Superior temporal gyrus (tissue), 1 donor: Measurements from ENCODE around the gene COMP.

Source experiments
- DNase-seq: peaks from one replicate; pipeline ENCODE4 v3.0.0-alpha.2; 2016; ENCODE audit errors: extremely low spot score

Gene COMP

DNA sequence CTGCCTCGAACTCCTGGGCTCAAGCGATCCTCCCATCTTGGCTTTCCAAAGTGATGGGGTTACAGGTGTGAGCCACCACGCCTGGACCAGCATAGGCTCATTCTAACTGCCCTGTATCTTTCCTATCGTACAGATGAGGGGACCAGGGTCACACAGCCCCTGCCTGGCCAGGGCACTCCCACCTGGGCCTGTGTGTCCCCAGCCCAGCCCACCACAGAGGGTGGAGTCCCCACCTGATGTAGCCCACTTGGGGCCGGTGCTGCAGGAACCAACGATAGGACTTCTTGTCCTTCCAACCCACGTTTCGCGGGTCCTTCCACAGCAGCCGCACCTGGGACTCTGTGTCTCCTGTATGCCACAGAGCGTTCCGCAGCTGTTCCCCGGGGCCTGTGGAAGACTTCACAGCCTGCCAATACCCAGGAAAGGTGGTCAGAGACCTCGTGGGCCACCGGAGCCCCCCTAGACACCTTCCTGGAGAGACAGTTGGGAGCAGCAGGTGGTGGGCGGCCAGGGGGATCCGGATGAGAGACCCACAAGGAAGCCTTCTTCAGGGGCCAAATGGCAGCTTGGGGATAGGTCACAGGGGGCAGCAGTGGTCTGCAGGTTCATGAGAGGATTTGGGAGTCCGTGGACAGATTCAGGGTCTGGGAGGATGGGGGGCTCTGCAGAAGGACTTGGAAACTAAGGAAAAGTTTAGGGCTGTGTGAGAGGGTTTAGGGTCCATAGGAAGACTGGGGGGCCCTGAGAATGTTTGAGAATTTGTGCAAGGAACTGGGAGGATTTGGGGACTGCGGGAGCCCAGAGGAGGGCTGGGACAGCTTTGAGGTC lies 6.9 kb downstream of the COMP start:
- no peak for DNase-seq

DNA sequence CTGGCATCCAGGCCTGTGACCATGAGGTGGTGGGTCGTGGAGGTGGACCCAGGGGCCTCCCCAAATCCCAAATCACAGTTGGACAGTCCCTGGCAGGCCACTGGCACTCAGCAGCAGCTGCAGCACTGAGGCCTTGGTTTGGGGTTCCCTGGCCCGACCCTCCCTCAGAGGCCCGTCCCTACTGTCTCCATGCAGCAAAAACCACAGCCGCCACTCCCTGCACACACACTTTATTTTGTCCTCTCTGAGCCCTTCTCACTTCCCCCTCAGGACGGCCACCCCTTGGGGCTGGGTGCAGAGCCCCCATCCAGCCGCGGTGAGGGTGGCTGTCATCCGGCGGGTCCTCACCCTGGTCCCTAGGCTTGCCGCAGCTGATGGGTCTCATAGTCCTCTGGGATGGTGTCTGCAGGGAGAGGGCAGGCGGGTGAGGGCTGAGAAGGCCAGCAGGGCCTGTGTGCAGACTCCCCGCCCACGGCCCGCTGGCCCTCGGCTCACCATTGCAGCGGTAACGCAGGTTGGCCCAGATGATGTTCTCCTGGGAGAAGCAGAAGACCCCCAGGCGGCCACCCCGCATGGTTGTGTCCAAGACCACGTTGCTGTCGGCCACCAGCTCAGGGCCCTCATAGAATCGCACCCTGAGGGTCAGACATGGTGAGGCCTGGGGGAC lies 8.4 kb downstream of the COMP start:
- no peak for DNase-seq

DNA sequence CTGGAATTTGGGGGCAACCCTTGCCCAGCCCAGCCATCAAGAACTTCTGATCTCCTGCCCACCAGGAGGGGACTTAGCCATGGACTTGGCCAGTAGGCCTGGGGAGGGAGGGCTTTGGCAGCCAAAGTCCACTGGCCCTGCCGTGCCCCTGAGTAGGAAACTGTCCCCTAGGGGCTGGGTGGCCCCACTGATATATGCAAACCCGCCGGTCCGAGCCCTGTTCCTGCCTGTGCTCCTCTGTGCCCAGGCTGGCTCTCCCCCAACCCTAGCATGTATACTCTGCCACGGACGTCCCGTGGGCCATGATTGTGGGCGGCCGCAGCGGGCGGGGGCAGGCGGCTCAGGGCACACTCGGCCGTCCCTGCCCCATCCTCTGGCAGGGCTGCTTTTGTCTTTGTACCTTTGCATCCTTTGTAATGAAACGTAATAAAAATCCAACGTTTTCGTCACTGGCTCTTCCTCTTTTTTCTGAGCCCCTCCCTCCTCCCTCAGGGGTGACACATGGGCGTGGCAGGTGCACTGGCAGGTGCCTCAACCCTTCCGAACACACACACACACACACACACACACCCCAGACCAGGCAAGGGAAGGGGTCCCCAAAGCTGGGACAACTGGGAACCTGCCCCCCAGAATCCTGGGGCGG lies 9.1 kb downstream of the COMP start:
- DNase-seq: no peak

DNA sequence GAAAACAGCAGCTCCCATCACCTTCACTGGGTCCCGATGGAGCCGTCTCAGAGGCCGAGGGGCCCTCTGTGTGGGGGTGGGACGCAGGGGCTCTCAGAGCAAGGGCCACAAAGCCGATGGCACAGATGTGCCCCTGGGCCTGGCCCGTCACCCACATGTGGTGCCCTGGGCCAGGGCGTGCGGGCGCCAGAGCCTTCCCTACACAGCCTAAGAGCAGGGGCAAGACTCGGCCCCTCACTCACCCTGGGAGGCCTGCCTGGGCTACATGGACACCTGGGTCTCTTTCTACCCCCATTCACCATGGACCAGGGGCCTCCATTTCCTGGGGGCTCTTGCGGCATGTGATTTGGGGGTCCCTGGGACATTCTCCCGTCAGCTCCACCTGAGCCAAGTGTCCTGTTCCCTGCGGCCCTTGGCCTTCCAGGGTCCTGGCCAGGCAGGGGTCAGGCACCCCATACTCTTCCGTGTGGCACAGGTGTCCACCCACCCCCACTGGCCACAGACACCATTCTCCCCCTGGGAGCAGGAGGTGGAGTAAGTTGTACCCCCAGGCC lies 10.0 kb downstream of the COMP start:
- DNase-seq: no peak

DNA sequence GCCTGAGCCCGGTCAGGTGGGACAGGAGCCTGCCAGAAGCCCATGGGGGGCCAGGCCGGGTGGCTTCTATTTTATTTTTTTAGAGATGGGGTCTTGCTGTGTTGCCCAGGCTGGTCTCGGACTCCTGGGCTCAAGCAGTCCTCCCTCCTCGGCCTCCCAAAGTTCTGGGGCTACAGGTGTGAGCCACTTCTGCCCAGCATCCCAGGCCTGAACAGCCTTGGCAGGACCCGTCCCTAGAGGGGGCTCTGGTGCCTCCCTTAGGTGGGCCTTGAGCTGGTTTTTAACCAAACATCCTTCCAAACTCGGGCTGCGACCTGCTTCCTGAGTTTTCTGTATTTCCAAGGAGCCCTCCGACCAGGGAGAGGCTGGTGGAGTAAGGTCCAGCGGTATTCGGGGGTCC lies 10.5 kb downstream of the COMP start:
- DNase-seq: no peak

DNA sequence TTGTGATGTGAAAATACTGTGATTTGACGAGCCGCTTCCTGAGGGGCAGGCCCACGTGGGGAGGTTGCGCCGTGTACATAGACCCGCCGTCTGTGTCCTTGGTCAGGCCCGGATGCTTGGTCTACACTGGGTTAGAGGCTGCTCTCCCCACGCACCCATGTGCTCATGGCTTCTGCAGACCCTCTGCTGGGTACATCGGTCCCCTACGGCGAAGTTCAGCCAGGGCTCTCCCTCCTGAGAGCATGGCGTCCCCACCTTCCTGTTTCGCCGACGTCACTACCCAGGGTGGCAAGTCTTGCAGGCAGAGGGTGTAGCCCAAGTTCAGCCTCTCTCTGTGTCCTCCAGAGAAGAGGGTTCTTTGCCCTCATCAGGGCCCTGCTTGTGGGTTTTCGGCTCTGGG lies 11.0 kb downstream of the COMP start:
- no peak for DNase-seq

DNA sequence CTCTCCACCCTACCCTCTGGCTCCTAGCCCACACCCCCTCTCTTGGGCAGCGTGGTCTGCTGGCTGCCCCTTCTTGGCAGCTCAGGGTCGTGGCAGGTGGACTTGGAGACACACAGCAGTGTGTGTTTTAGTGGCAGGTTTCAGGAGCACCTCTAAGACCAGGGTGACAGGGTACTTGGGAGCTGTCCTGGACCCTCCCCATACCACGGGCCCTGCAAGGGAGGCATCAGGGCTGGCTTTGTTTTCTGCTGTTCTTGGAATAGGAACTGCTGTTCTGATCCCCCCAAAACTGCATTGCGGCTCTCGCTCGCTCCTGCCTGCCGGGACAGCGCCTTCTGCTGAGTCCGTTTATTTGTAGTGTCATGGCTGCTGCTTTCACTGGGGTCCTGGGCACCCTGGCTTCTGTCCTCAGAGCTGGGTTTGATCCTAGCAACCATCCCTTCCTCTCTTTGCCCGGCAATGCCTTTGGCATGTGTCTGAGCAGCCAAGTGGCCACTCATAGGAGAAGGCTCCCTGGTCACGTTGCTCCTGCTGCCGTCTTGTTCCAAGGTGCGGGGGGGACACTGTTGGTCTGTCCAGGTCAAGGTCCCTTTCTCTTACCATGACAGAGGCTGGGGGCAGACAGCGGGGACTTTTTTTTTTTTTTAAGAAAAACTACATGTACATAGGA lies 12.1 kb downstream of the COMP start:
- no peak for DNase-seq

DNA sequence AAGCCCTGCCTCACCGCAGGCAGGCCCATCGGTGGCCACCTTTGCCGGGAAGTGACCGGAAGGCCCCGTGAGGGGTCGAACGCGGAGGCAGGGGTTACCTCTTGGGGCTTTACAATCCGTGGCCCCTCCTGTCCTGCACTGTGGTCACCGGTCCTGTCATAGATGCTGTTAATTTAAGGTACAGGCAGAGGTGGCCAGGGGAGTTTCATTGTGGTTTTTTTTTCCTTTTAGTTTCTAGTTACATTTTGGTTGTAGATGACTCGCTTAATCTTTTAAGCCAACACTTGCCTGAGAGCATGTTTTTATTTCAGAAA lies 13.1 kb downstream of the COMP start:
- no peak for DNase-seq

DNA sequence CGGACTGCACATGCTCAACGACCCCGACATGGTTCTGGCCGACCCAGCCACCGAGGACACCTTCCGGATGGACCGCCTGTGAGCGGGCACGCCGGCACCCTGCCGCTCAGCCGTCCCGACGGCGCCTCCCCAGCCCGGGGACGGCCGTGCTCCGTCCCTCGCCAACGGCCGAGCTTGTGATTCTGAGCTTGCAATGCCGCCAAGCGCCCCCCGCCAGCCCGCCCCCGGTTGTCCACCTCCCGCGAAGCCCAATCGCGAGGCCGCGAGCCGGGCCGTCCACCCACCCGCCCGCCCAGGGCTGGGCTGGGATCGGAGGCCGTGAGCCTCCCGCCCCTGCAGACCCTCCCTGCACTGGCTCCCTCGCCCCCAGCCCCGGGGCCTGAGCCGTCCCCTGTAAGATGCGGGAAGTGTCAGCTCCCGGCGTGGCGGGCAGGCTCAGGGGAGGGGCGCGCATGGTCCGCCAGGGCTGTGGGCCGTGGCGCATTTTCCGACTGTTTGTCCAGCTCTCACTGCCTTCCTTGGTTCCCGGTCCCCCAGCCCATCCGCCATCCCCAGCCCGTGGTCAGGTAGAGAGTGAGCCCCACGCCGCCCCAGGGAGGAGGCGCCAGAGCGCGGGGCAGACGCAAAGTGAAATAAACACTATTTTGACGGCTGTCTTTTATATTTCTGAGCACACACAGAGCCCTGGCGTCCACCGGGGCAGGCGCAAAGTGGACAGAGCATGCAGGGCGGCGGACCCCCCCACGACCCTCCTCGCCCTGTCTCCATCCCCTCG lies 13.6 kb downstream of the COMP start:
- no peak for DNase-seq

DNA sequence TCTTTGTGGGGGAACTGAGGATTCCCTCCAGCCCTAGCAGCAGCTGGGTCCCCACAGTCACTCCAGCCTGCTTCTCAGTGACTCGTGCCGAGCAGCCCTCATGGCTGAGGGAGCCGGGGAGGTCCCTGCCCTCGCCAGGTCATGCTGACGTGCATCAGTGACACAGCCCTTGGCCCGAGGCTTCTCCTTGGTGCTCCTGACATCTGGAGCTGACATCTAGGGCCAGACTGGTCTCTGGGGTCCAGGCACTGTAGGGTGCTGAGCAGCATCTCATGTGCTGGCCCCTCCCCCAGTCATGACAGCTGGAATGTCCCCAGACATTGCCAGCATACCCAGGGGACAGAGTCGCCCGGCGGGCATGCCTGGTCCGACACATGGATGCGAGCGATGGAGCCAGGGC lies 14.4 kb downstream of the COMP start:
- DNase-seq: no peak

DNA sequence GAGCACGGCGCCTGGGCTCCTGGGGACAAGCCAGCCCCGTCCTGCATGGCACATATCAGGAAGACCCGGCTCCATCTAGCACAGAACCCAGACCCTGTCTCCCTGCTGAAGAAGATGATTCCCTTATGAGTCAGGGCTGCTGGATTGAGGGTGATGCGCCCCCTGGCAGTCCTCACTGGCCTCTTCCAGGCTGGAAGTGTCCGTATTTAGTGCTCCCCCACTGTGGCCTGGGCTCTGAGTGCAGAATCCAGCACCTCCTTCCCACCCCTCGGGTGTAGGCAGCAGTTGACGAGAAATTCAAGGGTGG lies 14.9 kb downstream of the COMP start:
- DNase-seq: no peak

DNA sequence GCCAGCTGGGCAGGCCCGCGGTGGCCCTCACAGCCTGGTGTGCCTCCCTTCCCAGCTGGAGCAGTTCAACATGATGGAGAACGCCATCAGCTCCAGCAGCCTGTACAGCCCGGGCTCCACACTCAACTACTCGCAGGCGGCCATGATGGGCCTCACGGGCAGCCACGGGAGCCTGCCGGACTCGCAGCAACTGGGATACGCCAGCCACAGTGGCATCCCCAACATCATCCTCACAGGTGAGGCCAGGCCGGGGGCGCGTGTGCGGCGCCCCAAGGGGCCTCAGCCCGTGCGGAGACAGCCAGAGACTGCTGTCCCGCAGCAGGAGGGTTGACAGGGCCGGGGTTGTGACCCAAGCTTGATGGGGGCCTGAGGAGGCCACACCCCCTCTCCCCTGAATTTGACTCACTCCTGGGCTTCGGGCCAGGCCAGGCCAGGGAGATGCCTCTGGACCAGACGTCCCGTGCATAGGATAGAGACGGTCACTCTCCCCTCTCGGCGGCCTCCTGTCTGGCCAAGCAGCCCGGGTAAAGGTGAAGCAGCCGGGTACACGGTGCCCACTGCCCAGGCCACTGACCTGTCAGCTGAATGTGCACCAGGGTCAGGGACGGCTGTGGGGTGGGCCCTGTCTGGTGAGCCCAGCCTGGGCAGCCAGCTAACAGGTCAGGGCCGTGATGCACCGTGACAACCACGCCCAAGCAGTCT lies 15.4 kb downstream of the COMP start:
- no peak for DNase-seq

DNA sequence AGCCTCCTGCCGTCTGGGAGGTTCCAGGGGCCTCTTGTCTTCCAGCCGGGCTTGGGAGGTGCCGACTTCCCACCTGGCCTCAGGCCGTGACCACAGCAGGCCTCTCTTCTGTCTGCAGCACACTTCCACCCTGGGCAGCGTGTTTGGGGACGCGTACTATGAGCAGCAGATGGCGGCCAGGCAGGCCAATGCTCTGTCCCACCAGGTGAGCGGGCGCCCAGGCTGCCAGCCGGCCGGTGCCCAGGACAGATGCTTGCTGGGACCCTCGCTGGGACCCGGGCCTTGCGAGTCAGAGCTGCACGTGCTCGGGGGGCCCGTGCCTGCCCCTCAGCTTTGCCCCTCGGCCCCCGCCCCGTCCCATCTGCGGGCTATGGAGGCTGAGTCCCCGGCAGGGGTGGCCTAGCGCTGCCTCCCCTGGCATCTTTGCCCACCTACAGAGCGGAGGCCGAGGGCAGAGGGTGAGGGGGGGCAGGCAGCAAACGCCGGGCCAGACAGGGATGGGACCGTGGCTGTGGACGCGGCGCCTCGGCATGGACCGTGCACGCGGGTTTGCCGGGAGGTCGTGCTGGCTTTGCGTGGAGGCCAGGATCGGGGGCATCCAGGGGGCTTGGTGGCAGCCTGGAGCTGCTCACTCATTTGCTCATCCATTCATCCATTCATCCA lies 16.2 kb downstream of the COMP start:
- DNase-seq: no peak

DNA sequence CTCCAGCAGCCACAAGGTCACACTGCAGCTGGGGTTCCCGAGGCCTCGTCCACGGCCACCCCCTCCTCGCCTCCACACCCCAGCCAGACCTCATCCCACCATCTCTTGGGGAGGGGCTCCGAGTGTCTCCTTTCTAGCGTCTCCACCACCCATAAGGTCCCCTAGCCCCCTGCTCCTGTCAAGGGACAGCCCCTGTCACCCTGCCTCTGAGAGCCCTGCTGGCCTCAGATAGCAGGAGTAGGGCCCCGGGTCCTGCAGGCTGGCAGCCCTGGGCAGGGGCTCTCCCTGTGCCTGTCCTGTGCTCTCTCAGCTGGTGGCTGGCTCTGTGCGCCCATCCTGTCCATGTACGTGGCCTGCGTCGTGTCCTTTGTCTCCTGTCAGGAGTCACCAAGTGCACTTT lies 17.0 kb downstream of the COMP start:
- DNase-seq: no peak

DNA sequence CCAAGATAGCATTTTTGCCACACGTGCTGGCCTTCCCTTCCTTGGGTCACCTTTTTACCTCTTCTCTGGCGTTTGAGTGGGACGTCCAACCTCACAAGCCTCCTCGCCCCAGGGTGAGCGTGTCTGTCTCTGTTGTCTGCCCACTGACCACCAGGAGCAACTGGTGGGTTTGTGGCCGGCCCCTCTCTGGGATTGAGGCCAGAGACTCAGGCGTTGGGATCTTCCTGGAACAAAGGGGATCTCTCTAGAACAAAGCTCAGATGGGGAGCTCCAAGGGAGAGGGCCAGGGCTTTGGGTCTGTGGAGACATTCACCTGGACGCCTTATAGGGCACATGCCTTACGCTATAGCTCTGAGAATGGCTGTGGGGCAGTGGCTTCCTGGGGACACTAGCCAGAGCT lies 17.4 kb downstream of the COMP start:
- DNase-seq: no peak

DNA sequence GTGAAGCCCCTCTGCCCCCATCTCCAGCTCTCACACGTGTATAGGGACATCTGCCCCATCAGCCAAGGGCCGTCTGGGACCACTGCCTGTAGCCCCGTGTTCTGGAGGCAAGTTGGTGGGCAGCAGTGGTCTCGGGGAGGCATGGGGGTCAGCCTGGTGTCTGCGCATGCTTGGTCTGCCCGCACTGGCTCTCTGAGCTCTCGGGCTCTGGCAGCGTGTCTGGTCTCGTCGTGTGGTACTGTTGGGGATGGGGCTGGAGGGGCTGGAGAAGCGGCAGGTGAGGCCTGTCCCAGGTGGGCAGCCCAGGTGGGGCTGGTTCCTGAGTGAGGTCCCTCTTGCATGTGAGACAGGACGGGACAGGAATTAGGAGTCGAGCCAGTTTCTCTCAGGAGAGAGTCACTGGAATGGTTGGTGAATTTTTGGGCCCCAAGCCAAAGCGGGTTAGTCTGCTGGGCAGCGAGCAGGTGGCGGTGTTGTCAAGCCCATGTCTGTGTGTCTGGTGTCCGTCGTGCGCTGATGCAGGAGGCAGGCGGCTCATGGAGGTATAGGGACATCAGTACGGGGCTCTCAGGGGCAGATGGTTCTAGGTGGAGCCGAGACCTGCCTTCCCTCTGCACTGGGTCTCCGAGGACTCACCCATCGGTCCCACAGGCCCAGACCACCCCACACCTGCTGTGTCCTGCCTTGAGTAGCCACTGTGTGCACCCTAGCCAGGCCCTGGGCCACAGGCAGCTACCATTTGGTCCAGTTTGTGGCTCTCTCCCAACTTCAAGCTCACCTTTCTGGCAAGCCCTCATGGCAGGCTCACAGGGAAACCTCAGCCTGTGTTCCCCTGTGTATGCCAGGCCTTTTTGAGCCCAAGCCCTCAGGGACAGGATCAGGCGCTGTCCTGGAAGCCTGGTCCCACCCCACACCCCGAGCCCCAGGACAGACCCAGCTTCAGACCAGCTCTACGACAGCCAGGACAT lies 18.2 kb downstream of the COMP start:
- no peak for DNase-seq

DNA sequence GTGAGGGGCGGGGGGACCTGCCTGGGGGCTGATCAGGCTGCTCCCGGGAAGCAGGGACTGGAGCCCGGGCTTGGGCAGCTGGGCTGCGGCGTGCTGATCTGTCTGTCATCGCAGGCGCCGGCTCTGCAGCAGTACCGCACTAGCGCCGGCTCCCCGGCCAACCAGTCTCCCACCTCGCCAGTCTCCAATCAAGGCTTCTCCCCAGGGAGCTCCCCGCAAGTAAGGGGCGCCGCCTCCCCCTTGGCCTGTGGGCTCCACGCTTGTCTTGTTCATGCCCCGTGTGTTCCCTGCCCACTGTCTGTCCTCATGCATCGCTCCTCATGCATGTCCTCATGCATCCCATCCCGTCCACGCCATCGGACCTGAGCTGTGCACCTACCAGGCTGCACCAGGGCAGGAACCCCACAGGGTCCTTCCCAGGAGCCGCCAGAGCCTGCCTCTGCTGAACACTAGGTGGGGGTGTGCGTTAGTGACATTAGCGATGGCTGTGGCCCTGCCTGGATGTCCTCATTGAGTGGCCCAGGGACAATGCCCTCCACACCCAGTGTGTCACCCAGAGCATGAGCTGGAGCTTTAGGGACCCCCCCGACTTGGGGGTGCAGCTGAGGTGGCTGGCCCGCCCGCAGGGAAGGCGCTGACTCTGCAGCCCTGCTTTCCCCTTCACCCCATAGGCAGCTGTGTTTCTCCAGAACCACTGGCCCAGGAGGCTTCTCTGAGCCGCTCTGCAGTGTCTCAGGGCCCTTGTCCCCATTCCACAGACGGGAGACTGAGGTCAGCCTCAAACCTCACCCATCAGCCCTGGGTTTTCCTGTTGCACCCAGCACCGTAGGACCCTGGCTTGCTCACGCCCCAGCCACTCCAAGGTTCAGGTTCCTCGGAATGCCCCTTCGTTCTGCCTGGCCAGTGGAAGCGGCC lies 19.5 kb downstream of the COMP start:
- DNase-seq: no peak

DNA sequence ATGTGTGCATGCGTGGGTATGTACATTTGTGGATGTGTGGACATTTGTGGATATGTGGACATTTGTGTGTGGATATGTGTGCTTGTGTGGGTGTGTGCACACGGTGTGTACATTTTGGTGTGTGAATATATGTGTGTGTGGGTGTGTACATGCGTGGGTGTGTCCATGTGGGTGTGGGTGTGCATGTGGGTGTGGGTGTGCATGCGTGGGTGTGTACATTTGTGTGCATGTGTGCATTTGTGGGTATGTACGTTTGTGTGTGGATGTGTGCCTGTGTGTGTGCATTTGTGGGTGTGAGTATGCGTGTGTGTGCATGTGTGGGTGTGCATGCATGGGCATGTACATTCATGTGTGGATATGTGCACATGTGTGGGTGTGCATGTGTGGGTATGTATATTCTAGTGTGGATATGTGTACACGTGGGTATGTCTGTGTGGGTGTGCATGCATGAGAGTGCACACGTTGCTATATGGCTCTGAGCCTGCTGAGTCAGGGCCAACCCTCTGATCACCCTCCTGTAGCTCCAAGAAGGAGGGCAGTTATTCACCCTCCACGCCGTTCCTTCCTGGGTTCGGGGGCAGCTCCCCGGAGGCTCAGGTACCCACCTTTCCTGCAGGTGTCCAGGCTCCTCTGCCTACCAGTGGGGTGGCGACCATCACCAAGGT lies 20.3 kb downstream of the COMP start:
- no peak for DNase-seq
